CD4-positive, alpha-beta T cell treated with Interleukin-15 for 4 hours (primary cell): Measurements from ENCODE around the gene SMYD3.
"Not testable (repeated sequence)": the region's sequence is repeated elsewhere in the genome, so short reads cannot be mapped to it uniquely, and the experiment has no call there.

Experiments
- DNase-seq: peaks from one replicate; pipeline ENCODE4 v3.0.0-alpha.2; 2020; ENCODE audit warnings: low spot score

Gene SMYD3

DNA sequence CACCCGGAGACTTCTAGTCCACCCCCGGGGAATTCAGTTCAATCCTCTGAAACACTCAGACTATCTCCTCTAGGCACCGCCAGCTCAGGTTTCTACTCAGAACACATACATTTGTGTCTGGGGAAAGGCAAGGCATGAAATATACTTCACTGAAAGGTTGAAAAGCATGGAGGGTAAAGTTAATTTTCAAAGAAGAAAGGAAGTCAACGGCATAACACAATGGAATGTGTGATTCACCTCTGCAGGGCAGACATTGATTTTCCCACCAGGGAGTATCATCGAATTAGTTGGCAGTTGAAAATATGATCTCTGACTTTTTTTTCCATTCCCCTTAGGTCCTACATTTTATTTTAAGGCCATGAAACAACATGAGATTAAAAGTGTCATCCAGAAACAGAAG lies 669.4 kb downstream of the SMYD3 start:
- no peak for DNase-seq

DNA sequence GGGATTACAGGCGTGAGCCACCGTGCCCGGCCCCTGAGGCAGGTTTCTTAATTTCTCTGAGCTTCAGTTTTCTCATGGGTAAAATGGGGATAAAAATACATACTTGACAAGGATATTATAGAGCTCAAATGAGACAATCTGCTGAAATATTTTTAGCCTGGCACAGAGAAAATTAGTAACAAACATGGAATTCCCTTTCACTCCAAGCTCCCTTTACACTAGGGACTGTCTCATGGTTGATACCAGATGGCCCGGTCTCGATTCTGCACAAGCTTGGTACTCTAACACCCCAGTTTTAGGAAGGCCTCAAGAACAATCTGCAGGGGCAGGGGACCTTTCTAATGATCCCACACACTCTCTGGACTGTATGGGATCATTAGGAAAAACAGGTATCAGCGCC lies 671.7 kb downstream of the SMYD3 start:
- no peak for DNase-seq

DNA sequence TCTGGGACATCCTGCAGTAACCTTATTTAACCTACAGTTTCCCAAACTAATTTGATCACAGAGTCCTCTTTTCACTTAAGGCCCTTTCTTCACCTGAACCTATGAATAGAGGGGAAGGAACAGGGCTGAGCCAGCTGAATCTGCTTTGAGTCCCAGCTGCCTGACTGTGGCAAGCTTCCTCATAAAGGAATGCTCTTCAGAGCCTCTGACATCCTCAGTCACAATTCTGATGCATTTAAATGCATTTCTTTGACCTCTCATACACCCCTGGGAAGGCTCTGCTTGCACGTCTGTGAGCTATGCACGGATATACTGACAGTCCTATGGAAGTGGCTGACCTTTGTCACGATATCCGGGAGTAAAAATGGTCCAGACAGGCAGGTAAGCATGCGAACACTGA lies 673.1 kb downstream of the SMYD3 start:
- no peak for DNase-seq

DNA sequence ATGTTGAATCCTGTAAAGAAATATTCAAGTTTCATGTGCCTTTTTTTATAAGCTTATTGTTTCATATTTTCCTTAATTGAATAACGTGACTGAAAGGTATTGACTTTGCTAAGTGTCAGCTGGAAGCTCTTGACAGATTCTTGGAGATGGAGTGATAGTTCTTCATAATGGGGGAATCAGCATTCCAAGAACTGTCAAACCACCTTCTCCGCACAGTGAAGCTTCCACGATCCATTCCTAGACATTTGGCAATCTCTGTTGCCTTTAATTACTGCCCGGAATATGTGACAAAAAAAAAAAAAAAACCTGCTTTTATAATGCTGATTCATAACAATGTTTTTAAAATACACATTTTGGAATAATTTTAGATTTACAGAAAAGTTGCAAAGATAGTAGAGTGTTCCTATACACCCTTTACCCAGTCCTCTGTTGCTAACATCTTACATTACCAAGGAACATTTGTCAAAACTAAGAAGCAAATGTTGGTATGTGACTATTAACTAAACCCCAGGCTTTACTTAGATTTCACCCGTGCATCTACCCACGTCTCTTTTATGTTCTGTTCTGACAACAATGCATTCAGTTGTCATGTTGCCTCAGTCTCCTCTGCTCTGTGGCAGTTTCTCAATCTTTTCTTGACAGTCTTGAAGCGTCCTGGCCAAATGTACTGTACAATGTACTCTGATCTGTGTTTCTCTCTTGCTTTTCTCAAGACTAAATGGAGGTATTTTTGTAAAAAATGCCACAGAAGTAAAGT lies 674.1 kb downstream of the SMYD3 start:
- no peak for DNase-seq

DNA sequence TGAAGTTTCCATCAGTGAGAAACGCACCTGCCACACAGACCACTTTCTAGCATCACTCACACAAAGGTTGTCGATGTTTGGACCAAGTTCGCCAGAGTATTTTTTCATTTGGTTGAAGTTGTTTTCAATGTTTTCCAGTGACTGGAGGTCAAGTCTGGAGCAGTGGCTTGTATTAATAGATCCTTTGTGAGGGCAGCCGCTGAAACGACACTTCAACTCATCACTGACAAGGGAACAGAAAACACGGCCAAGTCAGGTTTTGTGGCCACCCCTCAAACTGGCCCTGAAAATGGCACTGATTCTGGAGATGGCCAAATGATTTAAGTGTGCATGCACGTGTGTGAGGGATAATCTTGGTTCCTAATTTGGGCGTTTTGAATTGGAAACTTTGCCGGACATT lies 675.6 kb downstream of the SMYD3 start:
- DNase-seq = no peak

DNA sequence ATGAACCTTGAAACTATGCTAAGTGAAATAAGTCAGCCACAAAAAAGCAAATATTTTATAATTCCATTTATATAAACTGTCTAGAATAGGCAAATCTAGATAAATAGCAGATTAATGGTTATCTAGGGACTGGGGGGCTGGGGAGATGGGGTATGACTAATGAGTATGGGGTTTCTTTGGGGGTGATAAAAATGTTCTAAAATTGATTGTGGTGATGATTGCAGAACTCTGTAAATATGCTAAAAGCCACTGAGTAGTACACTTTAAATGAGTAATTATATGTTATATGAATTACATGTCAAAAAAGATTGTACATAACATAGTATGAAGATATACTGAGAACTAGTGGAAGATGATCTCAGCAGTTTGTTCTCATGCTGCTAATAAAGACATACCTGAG lies 677.3 kb downstream of the SMYD3 start:
- no peak for DNase-seq

DNA sequence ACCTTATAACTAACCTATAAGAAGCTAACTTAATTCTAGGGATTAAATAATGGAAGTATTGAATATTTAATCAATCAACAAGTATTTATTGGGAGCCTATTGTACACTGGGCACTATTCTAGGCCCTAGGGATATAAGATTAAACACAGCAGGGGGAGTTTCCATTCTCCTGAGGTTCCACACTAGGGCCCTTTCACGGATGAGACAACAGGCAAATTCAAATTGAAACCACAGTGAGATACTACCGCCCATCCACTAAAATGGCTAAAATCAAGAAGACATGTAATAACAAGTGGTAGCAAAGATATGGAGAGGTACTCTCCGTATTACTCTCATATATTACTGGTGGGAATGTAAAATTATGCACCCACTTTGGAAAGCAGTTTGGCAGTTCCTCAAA lies 677.9 kb downstream of the SMYD3 start:
- no peak for DNase-seq

DNA sequence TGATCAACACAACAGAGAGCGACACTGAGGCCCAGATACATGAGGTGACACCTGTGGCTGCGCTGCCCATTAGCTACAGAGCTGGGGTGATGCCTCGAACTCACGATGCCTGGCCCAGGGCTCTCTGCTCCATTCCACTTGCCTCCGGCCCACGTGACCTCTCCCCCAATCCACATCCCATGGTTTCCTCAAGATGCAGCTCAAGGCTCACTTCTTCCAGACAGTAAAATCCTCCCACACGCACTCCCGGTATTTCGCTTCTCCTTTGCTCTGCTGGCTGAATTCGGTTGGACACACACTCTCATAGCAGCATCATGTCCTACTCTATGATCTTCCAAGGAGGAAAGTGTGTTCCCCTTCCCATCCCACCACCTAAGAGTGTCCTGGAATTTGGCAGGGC lies 679.8 kb downstream of the SMYD3 start:
- no peak for DNase-seq

DNA sequence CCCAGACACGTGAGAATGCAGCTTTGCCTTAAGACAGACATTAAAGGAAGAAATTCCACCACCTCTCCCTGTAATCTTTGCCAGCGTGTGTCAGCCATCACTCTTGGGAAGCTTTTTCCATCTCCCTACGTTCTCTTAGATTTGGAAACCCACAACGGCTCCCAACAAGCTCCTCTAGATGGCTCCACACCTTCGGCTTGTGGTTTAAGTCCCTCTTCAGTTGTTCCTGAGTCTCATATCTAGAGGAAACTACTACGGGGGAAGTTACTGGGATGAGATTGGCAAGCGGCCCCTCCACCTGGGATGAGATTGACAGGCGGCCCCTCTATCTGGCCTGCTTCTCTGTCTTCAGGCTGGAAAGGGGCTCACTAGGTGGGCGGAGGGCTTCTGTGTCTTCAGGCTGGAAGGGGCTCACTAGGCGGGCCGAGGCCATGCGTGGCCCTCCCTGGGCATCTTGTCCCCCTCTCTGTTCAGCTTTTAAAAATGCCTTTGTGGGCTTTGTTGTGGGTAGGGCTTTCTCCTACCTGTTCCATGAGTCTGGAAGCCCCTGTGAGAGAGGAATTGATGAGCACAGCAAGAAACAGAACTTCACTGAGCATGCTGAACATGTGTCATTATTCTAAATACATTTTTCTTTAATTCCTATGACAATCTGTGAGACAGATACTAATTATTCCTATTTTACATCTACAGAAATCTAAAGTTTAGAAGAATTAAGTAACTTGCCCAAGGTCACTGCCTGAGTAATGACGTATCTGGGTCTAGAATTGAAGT lies 681.8 kb downstream of the SMYD3 start:
- DNase-seq = no peak

DNA sequence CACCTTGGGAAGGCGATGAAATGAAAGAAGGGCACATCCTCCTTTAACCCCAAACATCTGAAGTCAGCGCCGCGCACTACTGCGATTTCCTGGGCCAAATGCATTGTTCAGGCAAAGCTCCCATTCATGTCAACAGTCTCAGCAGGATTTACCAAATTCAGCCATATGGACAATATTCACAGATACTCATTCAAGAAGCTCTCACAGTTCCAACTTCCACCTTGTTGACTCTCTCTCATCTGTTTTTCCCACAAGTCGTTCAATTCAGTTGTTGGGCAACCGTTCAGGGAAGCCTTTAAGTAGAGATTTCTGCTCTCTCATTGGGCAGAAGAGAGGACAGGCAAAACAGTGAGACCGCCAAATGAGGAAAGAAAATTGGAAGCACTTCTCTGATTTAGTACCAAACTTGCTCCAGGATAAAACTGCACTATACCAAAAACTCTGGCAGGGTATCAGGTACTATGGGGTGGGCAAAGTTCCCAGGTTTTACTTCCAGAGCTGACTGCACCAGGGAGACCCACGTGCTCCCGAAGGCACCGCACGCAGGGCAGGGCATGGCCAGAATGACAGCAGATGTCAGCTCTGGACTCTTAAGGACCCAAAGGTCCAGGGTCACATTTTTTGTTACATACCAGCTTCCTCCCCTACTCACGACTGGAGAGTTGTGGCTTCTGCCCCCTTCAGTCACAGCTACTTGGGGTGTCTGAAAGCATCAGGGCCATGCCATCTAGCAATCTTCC lies 683.5 kb downstream of the SMYD3 start:
- DNase-seq = no peak

DNA sequence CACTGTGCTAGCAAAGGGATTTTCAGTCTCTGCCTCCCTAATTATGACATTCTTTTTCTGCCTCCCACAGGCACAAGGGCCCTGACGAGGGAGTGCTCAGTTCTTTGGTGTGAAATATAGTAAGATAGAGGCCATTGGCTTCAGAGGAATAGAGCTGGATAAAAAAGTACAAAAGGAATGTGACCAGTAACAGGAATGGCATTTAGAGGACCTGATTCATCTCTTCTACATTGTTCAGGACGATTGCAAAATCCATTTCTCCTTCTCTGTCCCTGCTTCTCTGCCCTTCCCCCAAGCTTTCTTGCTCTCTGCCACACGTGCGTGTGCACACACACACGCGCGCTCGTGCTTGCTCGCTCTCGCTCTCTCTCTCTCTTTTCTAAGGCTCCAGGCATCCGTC lies 684.1 kb downstream of the SMYD3 start:
- no peak for DNase-seq

DNA sequence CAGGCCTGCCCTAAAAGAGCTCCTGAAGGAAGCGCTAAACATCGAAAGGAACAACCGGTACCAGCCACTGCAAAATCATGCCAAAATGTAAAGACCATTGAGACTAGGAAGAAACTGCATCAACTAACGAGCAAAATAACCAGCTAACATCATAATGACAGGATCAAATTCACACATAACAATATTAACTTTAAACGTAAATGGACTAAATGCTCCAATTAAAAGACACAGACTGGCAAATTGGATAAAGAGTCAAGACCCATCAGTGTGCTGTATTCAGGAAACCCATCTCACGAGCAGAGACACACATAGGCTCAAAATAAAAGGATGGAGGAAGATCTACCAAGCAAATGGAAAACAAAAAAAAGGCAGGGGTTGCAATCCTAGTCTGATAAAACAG lies 688.7 kb downstream of the SMYD3 start:
- not testable (repeated sequence) for DNase-seq

DNA sequence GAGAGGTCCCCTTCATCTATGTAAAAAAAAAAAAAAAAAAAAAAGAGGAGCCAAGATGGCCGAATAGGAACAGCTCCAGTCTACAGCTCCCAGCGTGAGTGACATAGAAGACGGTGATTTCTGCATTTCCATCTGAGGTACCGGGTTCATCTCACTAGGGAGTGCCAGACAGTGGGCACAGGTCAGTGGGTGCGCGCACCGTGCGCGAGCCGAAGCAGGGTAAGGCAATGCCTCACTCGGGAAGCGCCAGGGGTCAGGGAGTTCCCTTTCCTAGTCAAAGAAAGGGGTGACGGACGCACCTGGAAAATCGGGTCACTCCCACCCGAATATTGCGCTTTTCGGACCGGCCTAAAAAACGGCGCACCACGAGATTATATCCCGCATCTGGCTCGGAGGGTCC lies 690.6 kb downstream of the SMYD3 start:
- DNase-seq = not testable (repeated sequence)

DNA sequence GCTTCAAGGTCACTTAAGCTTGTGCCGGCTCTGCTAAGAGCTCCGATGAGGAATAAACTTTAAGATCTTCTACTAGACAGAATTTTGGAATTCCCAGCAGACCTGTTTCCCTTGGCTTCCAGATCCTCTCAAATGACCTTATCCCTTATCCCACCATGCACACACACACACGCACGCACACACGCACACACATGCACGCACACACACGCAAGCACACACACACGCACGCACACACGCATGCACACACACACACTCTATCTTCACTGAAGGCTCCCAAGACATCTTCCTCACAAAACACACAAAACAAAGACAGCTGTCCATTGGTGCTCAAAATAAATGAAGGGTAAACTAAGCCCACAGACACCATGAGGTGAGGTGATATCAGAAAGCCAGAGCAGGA lies 692.4 kb downstream of the SMYD3 start:
- no peak for DNase-seq

DNA sequence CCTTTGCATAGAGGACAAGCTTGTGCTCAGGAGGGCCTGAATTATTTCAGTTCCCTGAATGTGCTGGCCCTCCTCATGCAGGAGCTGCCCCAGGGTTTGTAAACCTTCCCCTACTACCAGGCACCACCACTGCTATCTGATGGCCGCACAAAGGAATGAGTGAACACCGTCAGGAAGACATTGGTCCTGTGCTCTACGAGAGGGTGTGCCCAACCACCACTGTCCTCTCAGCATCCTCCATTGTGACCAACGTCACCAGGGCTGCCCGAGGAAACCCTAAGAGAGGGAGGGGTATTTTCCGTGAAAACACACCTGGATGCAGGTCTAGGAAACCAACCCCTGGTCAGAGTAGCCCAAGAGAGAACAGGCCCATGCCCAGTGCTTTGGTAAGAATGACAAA lies 694.8 kb downstream of the SMYD3 start:
- DNase-seq = no peak

DNA sequence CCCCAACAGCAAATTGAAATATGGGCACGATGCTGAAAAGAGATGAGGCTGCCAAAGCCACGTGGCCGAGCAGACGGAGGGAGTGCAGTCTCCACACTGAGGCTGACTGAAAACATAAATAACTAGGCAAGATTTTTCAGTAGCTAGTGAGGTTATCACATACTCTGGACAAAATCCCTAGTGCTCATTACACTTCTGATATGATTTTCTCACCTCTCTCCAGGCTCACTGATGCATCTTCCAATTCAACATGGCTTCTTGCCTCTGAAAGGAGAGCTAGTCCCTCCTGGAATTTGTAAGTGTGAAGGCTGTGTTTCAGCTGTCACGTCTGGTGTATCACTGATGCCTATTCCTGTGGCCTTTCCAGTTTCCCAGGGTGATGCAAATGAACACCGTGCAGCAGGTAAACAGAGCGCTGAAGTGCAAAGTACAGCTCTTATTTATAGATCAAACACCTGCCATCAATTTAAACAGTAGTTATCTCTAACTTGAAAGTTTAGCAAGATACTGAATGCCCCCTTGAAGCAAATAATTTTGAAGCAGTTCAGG lies 696.2 kb downstream of the SMYD3 start:
- no peak for DNase-seq

DNA sequence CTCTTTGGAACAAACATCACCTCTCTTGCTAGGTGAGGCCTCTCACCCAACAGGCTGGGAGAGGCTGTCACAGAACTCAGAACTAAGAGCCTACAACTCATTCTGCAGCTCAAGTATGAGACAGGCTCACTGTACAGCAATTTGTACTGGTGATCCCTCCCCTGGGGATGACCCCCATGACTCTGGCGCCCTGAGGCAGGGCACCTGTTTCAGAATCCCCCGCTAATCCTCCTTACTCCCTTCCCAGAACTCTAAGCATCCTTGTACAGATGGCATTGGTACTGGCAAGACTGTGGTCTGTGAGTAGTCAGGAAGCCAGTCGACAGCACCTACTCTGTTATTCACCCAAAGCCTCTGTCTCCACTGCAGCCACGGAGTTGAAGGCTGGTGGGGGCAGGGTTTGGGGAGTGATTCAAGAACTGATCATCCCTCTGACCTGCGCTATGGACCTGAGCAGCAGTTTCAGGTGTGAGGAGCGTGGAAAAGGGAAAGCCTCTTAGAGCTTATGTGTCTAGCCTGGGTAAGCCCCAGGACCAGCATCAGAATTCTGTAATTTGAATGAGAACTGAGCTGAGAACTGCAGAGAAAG lies 696.8 kb downstream of the SMYD3 start:
- DNase-seq = no peak

DNA sequence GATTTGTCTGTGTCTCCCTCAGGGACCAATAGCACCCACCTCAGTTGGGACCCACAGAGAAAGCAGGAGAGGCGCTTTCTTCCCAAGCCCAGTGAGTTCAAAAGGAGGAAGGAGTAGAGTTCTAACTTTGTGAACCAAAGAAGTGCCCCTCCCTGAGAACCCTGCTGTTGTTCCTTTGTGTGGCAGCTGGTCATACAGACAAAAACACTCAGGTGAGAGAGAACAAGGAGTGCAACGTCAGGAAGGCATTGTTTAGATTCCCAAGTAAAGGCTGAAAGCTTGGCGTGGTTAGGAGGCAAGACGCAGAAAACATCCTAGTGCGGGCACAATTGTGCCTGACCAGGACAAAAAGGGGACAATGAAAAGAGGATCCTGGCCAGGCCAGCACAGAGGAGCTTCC lies 697.7 kb downstream of the SMYD3 start:
- no peak for DNase-seq

DNA sequence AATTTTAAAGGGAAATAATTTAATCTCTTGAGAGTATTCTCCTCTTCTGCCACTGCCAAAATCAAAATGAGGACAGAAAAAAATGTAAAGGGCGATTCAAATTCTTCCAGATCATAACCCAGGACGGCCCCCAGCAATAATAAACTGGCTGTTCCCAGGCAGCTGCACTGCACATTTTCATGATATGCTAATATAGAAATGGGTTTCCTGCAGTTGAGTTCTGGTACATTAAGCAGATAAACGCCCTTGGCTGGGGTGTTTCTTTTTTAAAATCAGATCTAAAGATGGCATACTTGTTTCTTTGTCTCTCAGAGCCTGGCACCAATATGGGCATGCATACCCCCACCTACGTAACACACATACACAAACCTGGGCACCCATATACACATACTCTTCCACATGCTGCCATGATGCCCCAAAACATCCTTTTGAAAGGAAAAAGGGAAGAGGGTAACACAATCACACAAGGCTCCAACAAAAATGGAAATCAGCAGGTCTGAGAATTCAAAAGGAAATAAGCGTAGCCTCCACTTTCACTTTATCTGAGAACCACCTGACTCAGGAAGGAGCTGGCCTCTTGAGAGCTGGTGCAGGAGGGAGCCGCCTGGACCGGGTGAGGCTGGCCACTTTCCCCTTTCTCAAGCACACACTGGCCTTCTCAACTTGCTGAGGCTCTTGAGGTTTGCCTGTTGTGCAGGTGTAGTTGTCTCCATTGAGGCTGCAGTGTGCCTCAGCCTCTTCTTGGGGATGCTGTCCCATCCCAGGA lies 698.9 kb downstream of the SMYD3 start:
- no peak for DNase-seq

DNA sequence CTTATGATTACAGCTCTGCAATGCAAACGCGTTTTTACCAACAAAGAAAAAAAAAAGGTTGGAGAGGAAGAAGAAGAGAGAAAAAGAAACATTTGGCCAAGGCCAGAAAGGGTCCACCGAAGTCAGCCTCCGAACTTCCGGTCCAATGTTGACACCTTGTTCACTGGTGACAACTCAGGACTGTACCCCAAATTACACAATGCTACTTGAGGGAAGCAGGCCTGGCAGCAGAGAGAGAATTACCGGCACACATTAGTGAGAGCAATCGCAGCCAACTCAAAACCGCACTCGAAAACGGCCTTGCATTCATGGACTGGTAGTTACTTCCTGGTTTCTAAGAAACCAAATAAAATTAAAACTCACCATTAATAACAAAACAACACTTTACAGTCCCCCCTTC lies 699.8 kb downstream of the SMYD3 start:
- no peak for DNase-seq

DNA sequence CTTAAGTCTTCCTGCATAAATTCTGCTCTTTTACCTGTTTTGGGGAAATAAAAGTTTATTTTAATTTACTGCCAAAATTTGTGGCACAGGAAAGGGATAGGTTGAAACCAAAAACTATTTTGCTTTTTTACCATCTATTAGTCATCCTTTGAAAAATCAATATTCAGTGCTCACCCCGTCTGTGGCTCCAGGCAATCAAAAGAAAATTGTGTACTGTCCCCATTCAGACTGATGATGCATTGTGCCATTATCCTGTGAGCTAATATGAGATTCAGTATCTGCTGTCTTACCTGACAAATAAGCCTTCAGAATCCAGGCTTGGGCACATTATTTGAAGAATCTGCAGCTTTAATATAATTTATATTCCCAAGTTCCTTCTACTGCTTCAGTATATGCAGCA lies 701.5 kb downstream of the SMYD3 start:
- no peak for DNase-seq

DNA sequence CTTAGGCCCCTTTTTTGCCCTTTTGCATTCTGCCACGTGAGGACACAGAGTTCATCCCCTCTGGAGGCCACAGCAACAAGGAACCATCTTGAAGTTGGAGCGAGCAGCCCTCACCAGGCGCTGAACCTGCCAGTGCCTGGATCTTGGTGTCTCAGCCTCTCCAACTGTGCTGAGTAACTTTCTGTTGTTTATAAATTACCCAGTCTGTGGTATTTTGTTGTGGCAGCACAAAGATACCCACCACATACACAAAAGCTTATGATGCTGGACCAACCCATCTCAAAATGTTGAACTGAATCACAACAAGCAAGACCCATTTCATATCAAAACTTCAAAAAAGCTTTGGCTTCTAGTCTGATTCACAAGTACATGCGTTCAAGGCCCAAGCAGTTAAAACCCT lies 702.4 kb downstream of the SMYD3 start:
- DNase-seq = no peak
